ENCODE results near the gene CRB2.

- no peak for TF ChIP-seq POLR2A (IDR thresholded peaks at IDR 0.05; ENCODE audit: low read depth, low read length)
- TF ChIP-seq CTCF (IDR thresholded peaks at IDR 0.05; ENCODE audit: extremely low read depth in 1 of 2, insufficient read depth in 1 of 2, low read depth in 1 of 2, low read length in 2 of 2), result no peak
These were observed 1.1 kb downstream of the CRB2 start for GRCh38 chr9:123356851-123357742.
